ENCODE data around the gene TNFAIP8L3.

GRCh38 chr15:51128701-51129100 is 34.0 kb upstream of the TNFAIP8L3 start:
- no peak for TF ChIP-seq CTCF (IDR thresholded peaks at IDR 0.05; ENCODE audit: insufficient read depth, low read length, poor library complexity, severe bottlenecking)
- TF ChIP-seq EZH2phosphoT487 (conservative IDR thresholded peaks at IDR 0.05; ENCODE audit: low read length) = no peak

All from SU-DHL-6 (cell line).